SK-N-SH (cell line): ENCODE data around the gene ARHGAP8.

Source experiments
- CHD2 ChIP-seq: fragments of 150-350 bp; IDR thresholded peaks from 2 replicates; pipeline ENCODE4 v1.6.1; 2018; ENCODE audit warnings: low read length; ENCODE audit not compliant: partially characterized antibody
- CTCF ChIP-seq: fragments of 200-600 bp; sonication (generic); IDR thresholded peaks from 2 replicates; pipeline ENCODE4 v1.6.1; 2017; ENCODE audit warnings: antibody characterized with exemption, mild to moderate bottlenecking, moderate library complexity
- RXRA ChIP-seq: IDR thresholded peaks from 2 replicates; pipeline ENCODE4 v1.4.0; 2012; ENCODE audit warnings: low read depth, mild to moderate bottlenecking, borderline replicate concordance
- TCF12 ChIP-seq: IDR thresholded peaks from 2 replicates; pipeline ENCODE4 v1.4.0; 2012
- USF2 ChIP-seq: fragments of 150-350 bp; IDR thresholded peaks from 2 replicates; pipeline ENCODE4 v1.6.1; 2017; ENCODE audit warnings: antibody characterized with exemption, low read length, low read depth, borderline replicate concordance

- no peak for TF ChIP-seq CTCF
- no peak for TF ChIP-seq RXRA
- TF ChIP-seq USF2, result no peak
- TF ChIP-seq CHD2, result no peak
- TF ChIP-seq TCF12, result no peak
Measured at GRCh38 chr22:44823806-44824205, 71.4 kb downstream of the ARHGAP8 start.
